Naive thymus-derived CD4-positive, alpha-beta T cell (primary cell): ENCODE data around the gene ZFYVE28. TPM values are rescaled to one million over a fixed set of nuclear protein-coding genes. Genes with fewer than 3 reads are reported as not detected.

Experiments used
- ATAC-seq: fragments of 150-1000 bp; cut with Tn5 transposase; 2 replicates; pipeline ENCODE4 v1.10.0; 2021; ENCODE audit warnings: mild to moderate bottlenecking, moderate library complexity
- CTCF ChIA-PET: fragments of 350-600 bp; sonication (Branson Sonifier 250); formaldehyde crosslinking; loops from one replicate; lab custom pipeline; 2021; ENCODE audit warnings: antibody characterized with exemption; lab: Charles Lee
- POLR2A ChIA-PET: fragments of 350-600 bp; sonication (Branson Sonifier 250); formaldehyde crosslinking; loops from one replicate; lab custom pipeline; 2021; ENCODE audit warnings: antibody characterized with exemption, inconsistent platforms; lab: Charles Lee
- DNase-seq, 9 donors: peaks; one replicate each; pipeline versions ENCODE4 v3.0.0 to v3.0.0-alpha.2; 2020 to 2022; ENCODE audit warnings: mixed read lengths in 1 of 9
- H3K27ac ChIP-seq: one replicate; pipeline ENCODE4 v1.7.0; 2013; ENCODE audit warnings: mild to moderate bottlenecking, low read depth, low read length, moderate library complexity
- H3K27me3 ChIP-seq, 2 donors: one replicate each; pipeline ENCODE4 v1.7.0; 2013; ENCODE audit warnings: low read length in 2 of 2, mild to moderate bottlenecking in 2 of 2, moderate library complexity in 2 of 2; ENCODE audit not compliant: control insufficient read depth in 2 of 2, insufficient read depth in 2 of 2
- H3K36me3 ChIP-seq, 3 experiments: 1 replicate in 2 of 3; 2 replicates in 1 of 3; pipeline ENCODE4 v1.7.0; 2013; ENCODE audit warnings: low read length in 3 of 3, mild to moderate bottlenecking in 3 of 3, moderate library complexity in 1 of 3; ENCODE audit not compliant: insufficient read depth in 3 of 3, control insufficient read depth in 2 of 3
- H3K4me1 ChIP-seq, 2 donors: one replicate each; pipeline ENCODE4 v1.7.0; 2013; ENCODE audit warnings: low read length in 2 of 2, mild to moderate bottlenecking in 2 of 2, moderate library complexity in 1 of 2; ENCODE audit not compliant: control insufficient read depth in 2 of 2, insufficient read depth in 2 of 2
- H3K4me3 ChIP-seq: 2 replicates; pipeline ENCODE4 v1.7.0; 2013; ENCODE audit warnings: mild to moderate bottlenecking, low read length
- H3K9me3 ChIP-seq, 3 experiments: 1 replicate in 2 of 3; 2 replicates in 1 of 3; pipeline ENCODE4 v1.7.0; 2013; ENCODE audit warnings: low read length in 3 of 3; ENCODE audit not compliant: control insufficient read depth in 2 of 3
- H3K27ac Mint-ChIP-seq, 9 donors: one replicate each; pipeline ENCODE4 v1.8.0; 2020 to 2022; ENCODE audit warnings: mixed read lengths in 9 of 9, mild to moderate bottlenecking in 8 of 9, moderate library complexity in 5 of 9, inconsistent platforms in 2 of 9
- H3K27me3 Mint-ChIP-seq, 5 donors: one replicate each; pipeline ENCODE4 v1.8.0; 2021 to 2022; ENCODE audit warnings: mixed read lengths in 5 of 5, mild to moderate bottlenecking in 1 of 5
- H3K36me3 Mint-ChIP-seq, 5 donors: one replicate each; pipeline ENCODE4 v1.8.0; 2020 to 2022; ENCODE audit warnings: mixed read lengths in 5 of 5, mild to moderate bottlenecking in 3 of 5, inconsistent platforms in 1 of 5
- H3K4me1 Mint-ChIP-seq, 7 donors: one replicate each; pipeline ENCODE4 v1.8.0; 2020 to 2022; ENCODE audit warnings: mixed read lengths in 7 of 7, mild to moderate bottlenecking in 3 of 7, inconsistent platforms in 1 of 7
- H3K4me3 Mint-ChIP-seq, 10 donors: one replicate each; pipeline ENCODE4 v1.8.0; 2020 to 2022; ENCODE audit warnings: mild to moderate bottlenecking in 10 of 10, mixed read lengths in 10 of 10, moderate library complexity in 6 of 10, inconsistent platforms in 2 of 10
- H3K9me3 Mint-ChIP-seq, 11 donors: one replicate each; pipeline ENCODE4 v1.8.0; 2020 to 2022; ENCODE audit warnings: mixed read lengths in 11 of 11, mild to moderate bottlenecking in 4 of 11, inconsistent platforms in 1 of 11, moderate library complexity in 1 of 11
- intact Hi-C, 2 donors: fragments of 100-400 bp; cut with micrococcal nuclease; formaldehyde crosslinking; loops; one replicate each; pipeline ENCODE4 v1.15.1; 2023
- polyA plus RNA-seq, 2 donors: library from polyadenylated mRNA; unstranded; fragments of 300-500 nt; fragmentation: Illumina TruSeq; gene quantifications; one replicate each; pipeline ENCODE4 v1.2.3, GENCODE V29; 2021
- total RNA-seq, 6 experiments: library from RNA in 5 of 6; stranded (reverse) in 5 of 6; gene quantifications; 1 replicate in 5 of 6; 2 replicates in 1 of 6; pipeline ENCODE4 v1.2.3 and lab custom pipeline; 2021 to 2026

Gene ZFYVE28
- total and polyA plus RNA-seq, 7 experiments from 2014 or later: 6.1 to 26.5 (median 15.9) TPM

DNA sequence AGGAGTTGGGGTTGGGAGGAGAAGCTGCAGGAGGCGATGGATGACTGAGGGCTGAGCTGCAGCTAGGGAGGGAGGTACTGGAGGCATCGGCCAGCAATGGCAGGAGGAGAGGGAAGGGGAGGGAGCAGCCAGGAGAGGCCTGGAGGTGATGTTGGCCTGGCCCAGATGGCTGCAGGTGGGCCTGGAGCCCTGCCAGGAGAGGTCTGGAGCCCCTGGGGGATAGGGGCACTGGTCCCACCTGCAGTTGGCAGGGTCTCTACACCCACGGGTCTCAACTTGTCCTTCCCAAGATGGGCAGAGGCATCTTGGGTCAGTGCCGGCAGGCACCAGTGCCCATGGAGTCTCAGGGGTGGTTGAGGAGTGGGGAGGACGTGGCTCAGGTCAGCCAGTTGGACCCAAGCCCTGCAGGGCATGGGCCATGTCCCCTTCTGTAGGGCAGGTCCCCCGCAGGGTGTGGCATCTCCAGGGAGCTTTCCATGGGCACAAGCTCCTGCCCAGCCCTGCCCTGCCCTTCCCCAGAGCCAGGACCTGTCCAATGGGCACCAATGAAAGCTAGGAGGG is 153.9 kb downstream of the ZFYVE28 start:
- Histone ChIP-seq H3K4me1 (peaks cover 8 to 21% of the 10 kb centered on the region in 2 donors), H3K27ac (no peak overlapping the region), H3K36me3 (no peaks in the 10 kb centered on the region), H3K4me3 (no peak overlapping the region), H3K27me3 (no peaks in the 10 kb centered on the region), H3K9me3 (no peaks in the 10 kb centered on the region)
- no peak overlapping the region for H3K4me3 Mint-ChIP-seq
- ChIA-PET CTCF (no interaction called here), POLR2A (interaction anchor here (2.7 to 4.2 kb wide), 3 partner anchors 18 to 26 kb away, joined by 22 to 48 read pairs (median 37); partner anchors contain the start of genes HAUS3 and POLN)
- peaks cover 0 to 1% (median 0%) of the 10 kb centered on the region in 11 donors for H3K9me3 Mint-ChIP-seq
- intact Hi-C loops: loop anchor here (5.0 kb wide), 3 partner anchors 392 to 1482 kb away; partner anchors contain the start of genes GRK4 (in 1 of the 2), NOP14 (in 1 of the 2) and NSD2 (in 1 of the 2)
- DNase-seq (no peak), ATAC-seq (no peak)
- peaks cover 0 to 11% (median 0%) of the 10 kb centered on the region in 7 donors for H3K4me1 Mint-ChIP-seq
- H3K27me3 Mint-ChIP-seq: no peaks in the 10 kb centered on the region
- H3K27ac Mint-ChIP-seq: peak overlapping the region in 2 of 9 donors; percentile 25 to 36
- peaks cover 0 to 2% (median 0%) of the 10 kb centered on the region in 5 donors for H3K36me3 Mint-ChIP-seq

DNA sequence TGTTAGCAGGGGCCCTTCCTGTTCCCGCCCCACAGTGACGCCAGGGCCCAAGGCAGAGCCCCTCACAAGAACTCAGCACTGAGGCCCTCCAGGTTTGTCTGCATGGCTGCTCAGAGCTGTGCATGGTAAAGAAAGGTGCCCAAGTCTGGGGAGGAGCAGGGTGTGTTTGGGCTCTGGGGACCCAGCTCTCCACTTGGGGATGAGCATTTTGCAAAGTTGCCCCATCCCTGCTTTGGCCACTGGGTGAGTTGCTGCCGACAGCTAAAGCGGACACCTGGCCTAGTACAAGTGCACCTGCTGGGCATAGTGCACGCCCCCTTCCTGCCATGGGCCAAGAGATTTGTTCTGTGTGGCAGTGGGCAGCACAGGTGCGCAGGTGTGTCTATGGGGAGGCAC is 154.5 kb downstream of the ZFYVE28 start:
- Histone ChIP-seq H3K9me3 (no peaks in the 10 kb centered on the region), H3K4me1 (peaks cover 8 to 23% of the 10 kb centered on the region in 2 donors), H3K36me3 (peaks cover 0 to 2% (median 0%) of the 10 kb centered on the region in 3 experiments), H3K27me3 (no peaks in the 10 kb centered on the region), H3K4me3 (no peak overlapping the region), H3K27ac (no peak overlapping the region)
- intact Hi-C loops: loop anchor here (2.0 to 5.0 kb wide), 7 partner anchors 27 to 1482 kb away; partner anchors contain the start of genes GRK4 (in 1 of the 2), NOP14 (in 1 of the 2), NSD2 (in 1 of the 2) and TACC3 (in 1 of the 2)
- peaks cover 0 to 11% (median 0%) of the 10 kb centered on the region in 7 donors for H3K4me1 Mint-ChIP-seq
- H3K27ac Mint-ChIP-seq: peak overlapping the region in 7 of 9 donors; percentile 25 to 86 (median 66)
- DNase-seq (no peak), ATAC-seq (no peak)
- CTCF ChIA-PET: no interaction called here
- H3K4me3 Mint-ChIP-seq: peak overlapping the region in 6 of 10 donors; percentile 53 to 79 (median 66)
- H3K36me3 Mint-ChIP-seq: no peaks in the 10 kb centered on the region
- H3K27me3 Mint-ChIP-seq: no peaks in the 10 kb centered on the region
- POLR2A ChIA-PET: interaction anchor here (2.7 to 4.2 kb wide), 3 partner anchors 18 to 27 kb away, joined by 22 to 48 read pairs (median 37); partner anchors contain the start of genes HAUS3 and POLN
- H3K9me3 Mint-ChIP-seq: no peaks in the 10 kb centered on the region

DNA sequence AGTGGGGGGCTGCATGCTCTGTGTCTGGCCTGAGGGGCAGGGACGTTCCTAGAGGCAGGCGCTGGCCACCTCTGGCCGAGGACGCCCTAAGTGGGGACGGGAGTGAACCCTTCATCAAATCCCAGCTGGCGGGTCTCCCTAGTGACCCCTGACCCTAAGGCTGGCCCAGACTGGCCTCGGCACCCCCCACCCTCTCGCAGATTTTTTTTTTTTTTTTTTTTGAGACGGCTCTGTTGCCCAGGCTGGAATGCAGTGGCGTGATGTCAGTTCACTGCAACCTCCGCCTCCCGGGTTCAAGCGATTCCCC is 155.5 kb downstream of the ZFYVE28 start:
- no peaks in the 10 kb centered on the region for H3K9me3 ChIP-seq
- ATAC-seq: no peak
- Mint-ChIP-seq H3K27me3 (no peaks in the 10 kb centered on the region), H3K27ac (peak overlapping the region; percentile 61 to 87 (median 80)), H3K9me3 (no peaks in the 10 kb centered on the region), H3K4me1 (peaks cover 0 to 11% (median 0%) of the 10 kb centered on the region in 7 donors), H3K36me3 (no peaks in the 10 kb centered on the region), H3K4me3 (peak overlapping the region; percentile 48 to 85 (median 76))
- no peaks in the 10 kb centered on the region for H3K27me3 ChIP-seq
- POLR2A ChIA-PET: interaction anchor here (0.9 to 4.2 kb wide), 12 partner anchors 9 to 209 kb away, joined by 3 to 48 read pairs (median 6); partner anchors contain the start of genes HAUS3, POLN and RNF4
- intact Hi-C loops: loop anchor here (1.0 to 5.0 kb wide), 19 partner anchors 19 to 1481 kb away; partner anchors contain the start of genes CFAP99 (in 2 of the 2), FAM193A (in 2 of the 2), GRK4 (in 2 of the 2) and HAUS3 (in 2 of the 2)
- H3K36me3 ChIP-seq: peaks cover 0 to 12% (median 0%) of the 10 kb centered on the region in 3 experiments
- H3K4me3 ChIP-seq: peak overlapping the region; percentile 69
- DNase-seq: no peak
- CTCF ChIA-PET: interaction anchor here (0.6 to 1.5 kb wide), 4 partner anchors 22 to 699 kb away, joined by 3 to 7 read pairs (median 4); partner anchors contain the start of genes HAUS3 and POLN
- peaks cover 8 to 23% of the 10 kb centered on the region in 2 donors for H3K4me1 ChIP-seq
- peak overlapping the region; percentile 95 for H3K27ac ChIP-seq

DNA sequence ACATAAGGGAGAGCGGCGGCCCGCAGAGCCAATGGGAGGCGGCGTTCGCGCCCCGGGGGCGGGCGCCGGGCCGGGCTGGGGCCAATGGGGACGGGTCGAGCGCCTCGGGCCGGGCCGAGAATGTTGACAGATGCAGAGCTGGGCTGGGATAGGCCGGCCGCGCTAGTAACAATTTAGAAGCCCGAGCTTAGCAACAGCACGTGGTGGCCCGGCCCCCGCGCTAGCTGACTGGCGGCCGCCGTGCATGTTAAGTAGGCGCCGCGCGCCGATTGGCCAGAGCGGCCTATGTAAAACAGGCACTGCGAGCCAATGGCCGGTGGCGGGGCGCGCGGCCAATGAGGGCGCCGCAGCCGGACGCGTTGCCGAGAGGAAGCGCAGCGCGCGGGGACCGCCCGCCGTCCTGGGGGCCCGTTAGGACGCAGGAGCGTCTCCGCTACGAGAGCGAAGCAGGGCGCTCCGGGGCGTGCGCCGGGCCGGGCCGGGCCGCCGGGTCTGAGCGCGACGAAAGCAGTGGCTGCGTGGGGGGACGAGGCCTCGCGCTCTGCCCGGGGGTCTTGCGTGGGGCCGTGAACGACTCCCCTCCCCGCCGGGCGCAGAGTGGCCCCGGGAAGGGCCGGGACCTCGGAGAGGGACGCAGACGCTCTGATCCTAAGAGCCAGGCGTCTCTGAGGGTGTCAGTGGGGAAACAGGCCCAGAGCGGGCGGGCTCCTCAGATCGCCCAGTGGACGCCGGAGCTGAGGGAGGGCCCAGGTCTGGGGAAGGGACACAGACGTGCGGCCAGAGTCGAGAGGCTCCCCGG is 156.1 kb downstream of the ZFYVE28 start:
- H3K4me3 Mint-ChIP-seq: peak overlapping the region; percentile 61 to 85 (median 76)
- peaks cover 8 to 23% of the 10 kb centered on the region in 2 donors for H3K4me1 ChIP-seq
- no peaks in the 10 kb centered on the region for H3K9me3 ChIP-seq
- H3K9me3 Mint-ChIP-seq: no peaks in the 10 kb centered on the region
- DNase-seq: peak; percentile 95 to 99 (median 98)
- peak; percentile 93 for ATAC-seq
- H3K4me1 Mint-ChIP-seq: peaks cover 0 to 11% (median 0%) of the 10 kb centered on the region in 7 donors
- intact Hi-C loops: loop anchor here (1.0 to 5.0 kb wide), 19 partner anchors 20 to 1480 kb away; partner anchors contain the start of genes CFAP99 (in 2 of the 2), FAM193A (in 2 of the 2), GRK4 (in 2 of the 2) and HAUS3 (in 2 of the 2)
- ChIA-PET POLR2A (interaction anchor here (0.6 to 4.2 kb wide), 28 partner anchors 9 to 539 kb away, joined by 3 to 48 read pairs (median 4); partner anchors contain the start of genes HAUS3, NELFA, POLN and RNF4), CTCF (interaction anchor here (0.6 to 1.5 kb wide), 8 partner anchors 21 to 409 kb away, joined by 3 to 7 read pairs (median 4); partner anchors contain the start of genes HAUS3 and POLN)
- H3K36me3 ChIP-seq: peaks cover 0 to 18% (median 0%) of the 10 kb centered on the region in 3 experiments
- peak overlapping the region; percentile 61 to 87 (median 83) for H3K27ac Mint-ChIP-seq
- H3K27me3 ChIP-seq: no peaks in the 10 kb centered on the region
- H3K4me3 ChIP-seq: peak overlapping the region; percentile 69
- no peaks in the 10 kb centered on the region for H3K27me3 Mint-ChIP-seq
- H3K27ac ChIP-seq: peak overlapping the region; percentile 95
- no peaks in the 10 kb centered on the region for H3K36me3 Mint-ChIP-seq

DNA sequence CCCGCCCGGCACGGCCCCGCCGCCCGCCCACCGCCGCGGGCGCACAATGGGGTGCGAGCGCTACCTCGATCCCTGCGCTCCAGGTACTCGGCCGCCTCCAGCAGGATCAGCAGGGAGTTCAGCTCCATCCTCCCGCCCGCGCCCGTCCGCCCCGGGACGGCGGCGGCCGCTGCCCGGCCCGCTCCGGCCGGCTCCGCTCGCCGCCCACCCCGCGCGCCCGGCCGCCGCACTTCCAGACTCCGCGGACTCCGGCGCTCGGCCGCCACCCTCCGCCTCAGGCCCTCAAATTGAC is 156.6 kb downstream of the ZFYVE28 start, which contains the start of gene MXD4:
Gene MXD4 (minus strand): TSS at position 257 of the 292 bp plus-strand sequence. CDS start 129 bp downstream, at position 128.
- no peaks in the 10 kb centered on the region for H3K9me3 ChIP-seq
- CTCF ChIA-PET: interaction anchor here (0.6 to 1.5 kb wide), 6 partner anchors 21 to 409 kb away, joined by 3 to 7 read pairs (median 4); partner anchors contain the start of genes HAUS3 and POLN
- H3K36me3 ChIP-seq: peaks cover 0 to 23% (median 0%) of the 10 kb centered on the region in 3 experiments
- peak within 1 kb of the TSS; percentile 69 for H3K4me3 ChIP-seq
- no peaks in the 10 kb centered on the region for H3K27me3 ChIP-seq
- Mint-ChIP-seq H3K36me3 (no peaks in the 10 kb centered on the region), H3K4me3 (peak within 1 kb of the TSS; percentile 61 to 85 (median 76)), H3K27ac (peak within 1 kb of the TSS; percentile 61 to 87 (median 83)), H3K9me3 (no peaks in the 10 kb centered on the region), H3K4me1 (peaks cover 0 to 11% (median 0%) of the 10 kb centered on the region in 7 donors), H3K27me3 (no peaks in the 10 kb centered on the region)
- H3K27ac ChIP-seq: peak within 1 kb of the TSS; percentile 95
- ATAC-seq (no peak), DNase-seq (no peak)
- intact Hi-C loops: loop anchor here (1.0 to 5.0 kb wide), 19 partner anchors 19 to 1479 kb away; partner anchors contain the start of genes CFAP99 (in 2 of the 2), FAM193A (in 2 of the 2), GRK4 (in 2 of the 2) and HAUS3 (in 2 of the 2)
- POLR2A ChIA-PET: interaction anchor here (0.6 to 4.2 kb wide), 26 partner anchors 10 to 538 kb away, joined by 3 to 48 read pairs (median 4); partner anchors contain the start of genes HAUS3, NELFA, POLN and RNF4
- peaks cover 8 to 23% of the 10 kb centered on the region in 2 donors for H3K4me1 ChIP-seq
